ENCODE results near the gene GRK5.

DNA sequence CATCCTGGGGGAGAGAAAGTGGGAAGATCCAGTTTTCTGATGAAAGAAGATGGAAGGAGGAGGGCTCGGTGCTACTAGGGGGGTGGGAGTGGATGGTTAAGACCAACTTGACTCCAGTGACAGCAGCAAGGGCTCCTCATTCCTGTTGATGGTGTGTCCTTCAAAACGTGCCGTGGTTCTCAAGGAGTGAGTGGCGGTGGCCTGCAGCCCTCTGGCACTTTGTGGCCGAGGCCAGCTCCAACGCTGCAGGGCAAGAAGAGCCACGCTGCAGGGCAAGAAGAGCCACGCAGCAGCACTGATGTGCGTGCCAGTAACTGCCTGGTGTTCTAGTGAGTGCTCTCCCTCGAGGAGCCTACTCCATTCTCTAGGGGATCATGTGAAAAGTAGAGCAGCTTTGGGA is 72.1 kb downstream of the GRK5 start:
- TF ChIP-seq, protein P1, sequence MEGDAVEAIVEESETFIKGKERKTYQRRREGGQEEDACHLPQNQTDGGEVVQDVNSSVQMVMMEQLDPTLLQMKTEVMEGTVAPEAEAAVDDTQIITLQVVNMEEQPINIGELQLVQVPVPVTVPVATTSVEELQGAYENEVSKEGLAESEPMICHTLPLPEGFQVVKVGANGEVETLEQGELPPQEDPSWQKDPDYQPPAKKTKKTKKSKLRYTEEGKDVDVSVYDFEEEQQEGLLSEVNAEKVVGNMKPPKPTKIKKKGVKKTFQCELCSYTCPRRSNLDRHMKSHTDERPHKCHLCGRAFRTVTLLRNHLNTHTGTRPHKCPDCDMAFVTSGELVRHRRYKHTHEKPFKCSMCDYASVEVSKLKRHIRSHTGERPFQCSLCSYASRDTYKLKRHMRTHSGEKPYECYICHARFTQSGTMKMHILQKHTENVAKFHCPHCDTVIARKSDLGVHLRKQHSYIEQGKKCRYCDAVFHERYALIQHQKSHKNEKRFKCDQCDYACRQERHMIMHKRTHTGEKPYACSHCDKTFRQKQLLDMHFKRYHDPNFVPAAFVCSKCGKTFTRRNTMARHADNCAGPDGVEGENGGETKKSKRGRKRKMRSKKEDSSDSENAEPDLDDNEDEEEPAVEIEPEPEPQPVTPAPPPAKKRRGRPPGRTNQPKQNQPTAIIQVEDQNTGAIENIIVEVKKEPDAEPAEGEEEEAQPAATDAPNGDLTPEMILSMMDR (IDR thresholded peaks at IDR 0.05): no peak
- no peak for TF ChIP-seq ZFX (IDR thresholded peaks at IDR 0.05; ENCODE audit: borderline replicate concordance)
